GM21576 (cell line): Measurements from ENCODE around the gene ZBTB33.

Source experiments
- ATAC-seq: cut with Tn5 transposase; IDR thresholded peaks from one replicate; pipeline ENCODE4 v1.9.1; 2021; ENCODE audit warnings: mild to moderate bottlenecking, moderate library complexity; ENCODE audit not compliant: unreplicated experiment

The ZBTB33 gene

GRCh38 chrX:120262859-120263708, 12.5 kb downstream of the ZBTB33 start:
- ATAC-seq = no peak

DNA sequence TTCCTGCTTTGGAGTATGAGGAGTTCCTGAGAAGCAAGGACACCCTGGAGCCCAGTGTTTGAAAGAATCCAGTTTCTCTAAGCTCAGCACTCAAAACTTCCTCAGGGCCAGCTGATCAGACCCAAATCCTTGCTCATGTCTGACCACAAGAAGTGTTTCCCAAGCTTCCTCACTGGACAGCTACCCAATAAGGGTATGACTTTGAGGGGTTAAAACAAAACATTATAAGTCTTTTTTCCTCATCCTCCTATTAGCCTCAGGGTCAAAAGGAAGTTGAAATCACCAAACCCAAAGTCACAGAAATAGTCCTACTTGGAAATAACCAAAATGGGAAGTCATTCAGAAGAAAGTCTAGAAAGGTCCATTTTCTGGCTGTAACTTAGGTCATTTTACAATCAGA, 13.7 kb downstream of the ZBTB33 start:
- ATAC-seq = no peak

GRCh38 chrX:120269373-120270035, 18.9 kb downstream of the ZBTB33 start:
- ATAC-seq = no peak

- no peak for ATAC-seq
Measured at GRCh38 chrX:120270567-120270966, 20.0 kb downstream of the ZBTB33 start.

GRCh38 chrX:120271218-120271617, 20.6 kb downstream of the ZBTB33 start:
- ATAC-seq = no peak

DNA sequence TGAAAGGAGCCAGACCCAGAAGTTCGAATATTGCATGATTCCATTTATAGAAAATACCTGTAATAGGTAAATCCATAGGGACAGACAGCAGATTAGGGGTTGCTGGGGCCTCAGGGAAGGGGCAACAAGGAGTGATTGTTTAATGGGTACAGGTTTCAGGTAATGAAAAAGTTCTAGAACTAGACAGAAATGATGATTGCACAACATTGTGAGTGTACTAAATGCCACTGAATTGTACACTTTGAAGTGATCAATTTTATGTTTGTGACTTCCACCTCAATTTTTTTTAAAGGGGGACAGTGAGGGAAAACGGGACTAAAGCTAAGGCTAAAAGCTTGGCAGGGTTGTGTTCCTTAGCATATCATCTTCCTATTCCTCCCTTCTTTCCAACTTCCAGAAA, 23.5 kb downstream of the ZBTB33 start:
- no peak for ATAC-seq

GRCh38 chrX:120274958-120275357, 24.3 kb downstream of the ZBTB33 start:
- ATAC-seq = no peak

- ATAC-seq = no peak
Measured at GRCh38 chrX:120281021-120281624, 30.5 kb downstream of the ZBTB33 start.

DNA sequence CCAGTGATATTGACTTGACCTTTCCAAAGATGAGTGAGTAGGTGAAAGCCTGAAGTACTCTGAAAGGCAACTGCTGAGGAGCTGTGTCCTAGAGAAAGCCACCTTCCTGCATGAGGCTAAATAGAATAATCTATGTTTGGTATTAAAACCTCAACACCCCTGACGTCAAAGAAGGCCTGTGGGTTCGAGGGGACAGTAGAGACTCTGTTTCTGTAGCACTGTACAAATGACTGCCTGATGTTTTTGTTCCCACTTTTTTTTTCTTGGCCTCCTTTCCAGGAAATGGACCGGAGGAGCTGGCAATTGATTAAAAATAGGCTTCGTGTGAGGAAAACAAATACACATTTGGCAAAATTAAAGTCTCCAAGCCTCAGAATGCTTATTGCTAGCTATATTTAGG, 31.1 kb downstream of the ZBTB33 start:
- ATAC-seq = no peak

- ATAC-seq = no peak
Measured at GRCh38 chrX:120282697-120283096, 32.1 kb downstream of the ZBTB33 start.

- ATAC-seq = no peak
Measured at GRCh38 chrX:120286733-120287512, 36.3 kb downstream of the ZBTB33 start.

- ATAC-seq = no peak
Measured at GRCh38 chrX:120287513-120288112, 37.0 kb downstream of the ZBTB33 start.

DNA sequence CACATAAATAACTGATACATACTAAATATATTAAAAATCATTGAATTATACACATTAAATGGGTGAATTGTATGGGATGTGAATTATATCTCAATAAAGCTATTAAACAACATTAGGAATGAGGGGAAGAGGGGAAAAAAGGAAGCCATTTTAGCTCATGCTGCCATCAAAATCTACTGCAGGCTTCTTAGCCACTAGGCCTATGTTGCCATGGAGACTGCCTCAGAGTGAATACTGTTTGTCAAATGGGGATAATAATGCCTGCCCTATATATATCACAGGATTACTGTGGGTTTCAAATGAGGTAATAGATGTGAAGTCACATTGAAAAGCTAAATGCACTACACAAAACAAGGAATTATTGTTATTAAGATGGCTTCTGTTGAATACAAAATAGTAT, 39.5 kb downstream of the ZBTB33 start:
- no peak for ATAC-seq

GRCh38 chrX:120291211-120291610, 40.6 kb downstream of the ZBTB33 start:
- no peak for ATAC-seq

DNA sequence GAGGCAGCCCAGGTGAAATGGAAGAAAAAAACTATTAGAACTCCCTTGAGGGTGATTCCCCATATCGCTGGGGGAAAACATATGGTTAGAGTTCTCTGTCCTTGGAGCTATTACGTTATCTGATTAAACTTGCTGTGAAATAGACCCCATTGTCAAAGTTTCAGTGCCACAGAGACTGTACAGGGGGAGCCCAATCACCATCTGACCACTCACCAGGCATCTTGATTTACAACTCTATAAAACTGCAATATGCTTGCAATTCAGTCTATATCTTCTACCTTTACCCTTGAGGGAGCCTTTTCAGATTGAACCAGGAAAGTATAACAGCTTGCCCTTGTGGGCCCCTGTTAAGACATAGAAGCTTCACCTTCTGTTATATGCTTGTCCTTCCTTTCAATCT, 42.4 kb downstream of the ZBTB33 start:
- no peak for ATAC-seq

DNA sequence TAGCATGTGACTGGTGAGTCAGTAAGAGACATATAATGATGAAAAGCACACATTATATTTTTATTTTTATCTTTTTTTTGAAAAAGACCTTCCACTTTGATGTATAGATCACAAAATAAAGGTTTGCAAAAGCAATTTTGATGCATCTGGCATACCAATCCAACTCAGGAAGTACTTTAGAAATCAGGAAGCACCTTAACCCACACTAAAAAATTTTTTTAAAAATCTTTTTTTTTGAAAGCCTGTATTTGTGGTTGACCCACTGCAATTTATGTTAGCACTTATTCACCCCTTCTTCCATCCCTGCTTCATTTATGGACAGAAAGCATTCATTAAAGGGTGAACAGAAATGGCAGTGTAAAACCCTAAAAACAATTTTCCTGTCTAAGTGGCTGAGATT, 44.0 kb downstream of the ZBTB33 start:
- no peak for ATAC-seq

- no peak for ATAC-seq
Measured at GRCh38 chrX:120297923-120298322, 47.3 kb downstream of the ZBTB33 start.

DNA sequence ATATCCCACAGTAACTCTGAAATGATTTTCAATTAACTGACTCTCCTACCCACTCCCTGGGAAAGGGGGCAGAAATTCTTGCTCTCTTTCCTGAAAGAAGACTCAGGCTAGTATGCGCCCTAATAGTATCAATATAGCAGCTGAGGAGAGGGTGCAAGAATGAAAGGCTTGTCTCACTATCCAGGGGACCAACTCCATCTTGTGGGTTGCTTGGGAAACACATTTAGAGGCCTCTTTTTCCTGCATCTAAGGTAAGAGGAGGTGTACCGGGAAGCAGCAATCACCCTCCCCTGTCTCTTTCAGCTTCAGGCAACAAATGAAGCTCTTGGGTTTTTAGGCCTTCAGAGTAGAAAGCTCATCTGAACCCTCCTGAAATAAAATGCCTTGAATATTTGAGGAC, 49.3 kb downstream of the ZBTB33 start:
- ATAC-seq = no peak

- ATAC-seq = no peak
Measured at GRCh38 chrX:120301497-120301896, 50.9 kb downstream of the ZBTB33 start.

- no peak for ATAC-seq
Measured at GRCh38 chrX:120301960-120302359, 51.3 kb downstream of the ZBTB33 start.

GRCh38 chrX:120302434-120302833, 51.8 kb downstream of the ZBTB33 start:
- ATAC-seq = peak; percentile 94
